Lower lobe of right lung (tissue), 2 donors: ENCODE results near the gene ZNF587B. TPM values are rescaled to one million over a fixed set of nuclear protein-coding genes. Genes with fewer than 3 reads are reported as not detected.
"Not testable (repeated sequence)": the region's sequence is repeated elsewhere in the genome, so short reads cannot be mapped to it uniquely, and the experiment has no call there.

Experiments
- ATAC-seq, 2 donors: fragments of 200-7000 bp; cut with Tn5 transposase; one replicate each; pipeline ENCODE4 v1.9.1; 2020 to 2022; ENCODE audit warnings: mild to moderate bottlenecking in 2 of 2, moderate library complexity in 2 of 2
- DNase-seq: peaks from one replicate; pipeline ENCODE4 v3.0.0-alpha.2; 2020
- H3K27ac ChIP-seq: fragments of 200-600 bp; one replicate; pipeline ENCODE4 v1.8.0; 2022
- H3K27me3 ChIP-seq: fragments of 200-600 bp; one replicate; pipeline ENCODE4 v1.8.0; 2022; ENCODE audit warnings: low read depth
- H3K36me3 ChIP-seq: fragments of 200-600 bp; one replicate; pipeline ENCODE4 v1.8.0; 2022; ENCODE audit warnings: mild to moderate bottlenecking
- H3K4me1 ChIP-seq: fragments of 200-600 bp; one replicate; pipeline ENCODE4 v1.8.0; 2022
- H3K4me3 ChIP-seq: fragments of 200-600 bp; one replicate; pipeline ENCODE4 v1.8.0; 2022; ENCODE audit warnings: mild to moderate bottlenecking
- H3K9me3 ChIP-seq: fragments of 200-600 bp; one replicate; pipeline ENCODE4 v1.8.0; 2022
- intact Hi-C: fragments of 100-400 bp; cut with DNase I; formaldehyde crosslinking; loops from one replicate; pipeline ENCODE4 v1.11.0; 2022
- total RNA-seq: library from RNA; stranded (reverse); fragmentation: NEBNext Ultra II Directional; extraction: Animal tissue kit (Norgen Biotek cat#: 25700); gene quantifications from one replicate; pipeline ENCODE4 v1.2.1, GENCODE V29; 2021
- TF ChIP-seq, protein P1 (sequence below): fragments of 200-600 bp; IDR thresholded peaks from one replicate; pipeline ENCODE4 v1.8.0; 2022; ENCODE audit warnings: antibody characterized with exemption, mild to moderate bottlenecking
- donor health status: DM: no; HTN: yes; CAD: no; lungs with severe emphysema.

Gene ZNF587B
- total RNA-seq, 1 donor from 2014 or later, result 12.5 TPM

DNA sequence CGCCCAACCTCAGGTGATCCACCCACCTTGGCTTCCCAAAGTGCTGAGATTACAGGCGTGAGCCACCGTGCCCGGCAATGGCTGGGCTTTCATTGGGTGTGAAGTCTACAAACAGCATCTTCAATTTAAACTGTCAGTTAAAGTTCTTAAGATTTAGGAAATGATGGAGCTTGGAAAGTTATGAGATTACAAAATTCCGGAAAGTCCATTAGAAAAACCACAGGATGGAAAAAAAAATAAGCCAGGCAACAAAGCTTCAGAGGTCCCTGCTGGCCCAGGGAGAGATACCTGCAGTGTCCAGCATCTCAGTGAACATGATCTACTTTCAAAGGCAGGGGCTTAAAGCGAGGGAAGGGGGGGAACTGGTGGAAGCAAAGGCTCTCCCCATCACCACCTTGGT, 4.6 kb upstream of the ZNF587B start:
- H3K27me3 ChIP-seq, result no peaks in the 10 kb centered on the region
- no peaks in the 10 kb centered on the region for H3K36me3 ChIP-seq
- no peak overlapping the region for H3K27ac ChIP-seq
- H3K9me3 ChIP-seq, result no peaks in the 10 kb centered on the region
- intact Hi-C loops, result no loop called here
- ATAC-seq (no peak), DNase-seq (no peak)
- TF ChIP-seq, protein P1, sequence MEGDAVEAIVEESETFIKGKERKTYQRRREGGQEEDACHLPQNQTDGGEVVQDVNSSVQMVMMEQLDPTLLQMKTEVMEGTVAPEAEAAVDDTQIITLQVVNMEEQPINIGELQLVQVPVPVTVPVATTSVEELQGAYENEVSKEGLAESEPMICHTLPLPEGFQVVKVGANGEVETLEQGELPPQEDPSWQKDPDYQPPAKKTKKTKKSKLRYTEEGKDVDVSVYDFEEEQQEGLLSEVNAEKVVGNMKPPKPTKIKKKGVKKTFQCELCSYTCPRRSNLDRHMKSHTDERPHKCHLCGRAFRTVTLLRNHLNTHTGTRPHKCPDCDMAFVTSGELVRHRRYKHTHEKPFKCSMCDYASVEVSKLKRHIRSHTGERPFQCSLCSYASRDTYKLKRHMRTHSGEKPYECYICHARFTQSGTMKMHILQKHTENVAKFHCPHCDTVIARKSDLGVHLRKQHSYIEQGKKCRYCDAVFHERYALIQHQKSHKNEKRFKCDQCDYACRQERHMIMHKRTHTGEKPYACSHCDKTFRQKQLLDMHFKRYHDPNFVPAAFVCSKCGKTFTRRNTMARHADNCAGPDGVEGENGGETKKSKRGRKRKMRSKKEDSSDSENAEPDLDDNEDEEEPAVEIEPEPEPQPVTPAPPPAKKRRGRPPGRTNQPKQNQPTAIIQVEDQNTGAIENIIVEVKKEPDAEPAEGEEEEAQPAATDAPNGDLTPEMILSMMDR, result no peak
- H3K4me1 ChIP-seq, result peaks cover 4% of the 10 kb centered on the region
- H3K4me3 ChIP-seq, result no peak overlapping the region

- TF ChIP-seq, protein P1, result no peak
- H3K4me1 ChIP-seq, result no peaks in the 10 kb centered on the region
- H3K4me3 ChIP-seq, result no peak overlapping the region
- ATAC-seq (no peak), DNase-seq (no peak)
- no peaks in the 10 kb centered on the region for H3K36me3 ChIP-seq
- no peaks in the 10 kb centered on the region for H3K27me3 ChIP-seq
- no peaks in the 10 kb centered on the region for H3K9me3 ChIP-seq
- intact Hi-C loops, result no loop called here
- H3K27ac ChIP-seq, result no peak overlapping the region
Observed at GRCh38 chr19:57829316-57829715, 783 bp upstream of the ZNF587B start.

- H3K4me3 ChIP-seq, H3K27ac ChIP-seq, H3K4me1 ChIP-seq, ATAC-seq, H3K27me3 ChIP-seq, H3K9me3 ChIP-seq, intact Hi-C loops, DNase-seq: not testable (repeated sequence)
- H3K36me3 ChIP-seq, result peaks cover 30% of the 10 kb centered on the region
Observed at GRCh38 chr19:57836991-57837390, 6.9 kb downstream of the ZNF587B start.

DNA sequence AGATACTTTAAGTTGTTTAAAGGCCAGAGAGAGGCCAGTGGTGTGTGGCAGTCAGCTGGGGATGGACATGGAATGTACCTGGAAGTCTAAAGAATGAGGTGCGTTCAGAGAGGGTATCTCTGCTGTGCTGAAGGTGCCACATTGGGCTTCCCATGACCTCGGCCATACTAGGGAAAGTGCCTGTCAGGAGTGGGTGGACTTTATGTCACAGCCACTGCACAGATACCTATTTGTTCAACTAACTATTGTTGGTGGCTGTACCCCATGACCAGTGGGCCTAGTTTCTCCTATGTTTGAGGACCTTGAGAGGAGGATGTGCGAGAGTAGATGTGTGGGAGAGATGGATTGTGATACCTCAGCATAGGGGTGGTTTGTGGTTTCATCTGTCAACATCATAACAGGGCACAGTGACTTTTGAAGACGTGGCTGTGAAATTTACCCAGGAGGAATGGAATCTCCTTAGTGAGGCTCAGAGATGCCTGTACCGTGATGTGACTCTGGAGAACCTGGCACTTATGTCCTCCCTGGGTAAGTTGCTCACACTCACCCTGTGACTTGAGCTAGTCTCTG, 8.6 kb downstream of the ZNF587B start:
- H3K9me3 ChIP-seq, H3K27me3 ChIP-seq, H3K4me3 ChIP-seq, intact Hi-C loops, ATAC-seq, H3K4me1 ChIP-seq, DNase-seq, H3K27ac ChIP-seq: not testable (repeated sequence)
- peaks cover 38% of the 10 kb centered on the region for H3K36me3 ChIP-seq

- no peak for ATAC-seq
- DNase-seq, result no peak
- TF ChIP-seq, protein P1, result no peak
- H3K27ac ChIP-seq, result no peak overlapping the region
- H3K4me3 ChIP-seq, result no peak overlapping the region
- no peaks in the 10 kb centered on the region for H3K4me1 ChIP-seq
- H3K9me3 ChIP-seq, result peaks cover 4% of the 10 kb centered on the region
- intact Hi-C loops, result no loop called here
- H3K27me3 ChIP-seq, result no peaks in the 10 kb centered on the region
- peaks cover 38% of the 10 kb centered on the region for H3K36me3 ChIP-seq
Observed at GRCh38 chr19:57841122-57841763, 11.1 kb downstream of the ZNF587B start.

- H3K4me1 ChIP-seq, H3K27me3 ChIP-seq, intact Hi-C loops, H3K27ac ChIP-seq, H3K9me3 ChIP-seq, ATAC-seq, H3K36me3 ChIP-seq, H3K4me3 ChIP-seq, DNase-seq: not testable (repeated sequence)
Observed at GRCh38 chr19:57847164-57847563, 17.1 kb downstream of the ZNF587B start.

GRCh38 chr19:57849162-57849665, 19.1 kb downstream of the ZNF587B start:
- H3K9me3 ChIP-seq, H3K4me1 ChIP-seq, intact Hi-C loops, H3K36me3 ChIP-seq, DNase-seq, H3K27ac ChIP-seq, H3K27me3 ChIP-seq: not testable (repeated sequence)
- H3K4me3 ChIP-seq, result peak overlapping the region; percentile 79
- peak in 1 of 2 donors; percentile 18 for ATAC-seq

DNA sequence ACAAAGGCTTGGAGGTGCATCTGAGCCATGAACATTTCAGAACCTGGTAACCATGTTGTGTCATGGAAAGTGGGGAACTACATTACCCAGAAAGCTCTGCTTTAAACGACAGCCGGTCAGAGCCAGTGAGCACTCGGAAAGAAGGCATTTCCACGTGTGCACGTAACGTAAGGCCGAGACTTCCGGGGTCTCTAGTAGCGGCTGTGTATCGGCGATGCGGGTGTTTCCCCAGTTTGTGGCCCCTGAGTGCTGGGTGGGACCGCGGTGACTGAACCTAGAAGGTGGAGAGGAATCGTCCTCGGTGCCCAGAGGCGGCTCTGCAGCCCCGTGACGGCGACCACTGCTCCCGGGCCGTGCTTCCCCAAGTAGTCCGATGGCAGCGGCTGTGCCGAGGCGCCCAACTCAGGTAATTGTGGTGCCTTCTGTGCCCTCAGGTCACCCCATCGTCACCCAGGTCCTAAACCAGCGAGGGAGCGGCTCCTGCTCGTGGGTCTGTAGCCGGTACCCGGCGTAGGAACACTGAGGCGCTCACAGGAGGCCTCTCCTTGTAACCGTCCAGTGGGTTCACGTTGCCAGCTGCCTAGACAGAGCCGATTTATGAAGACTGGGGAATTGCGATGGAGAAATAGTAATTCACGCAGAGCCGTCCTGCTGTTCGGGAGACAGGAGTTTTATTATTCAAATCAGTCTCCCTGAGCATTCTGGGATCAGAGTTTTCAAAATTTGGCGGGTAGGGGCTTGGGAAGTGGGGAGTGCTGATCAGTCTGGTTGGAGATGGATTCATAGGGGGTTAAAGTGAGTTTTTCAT, 19.8 kb downstream of the ZNF587B start, which contains the start of gene ZNF587:
Gene ZNF587 (plus strand): TSS at position 194 of the 808 bp plus-strand sequence. CDS start 180 bp downstream, at position 374.
- H3K27me3 ChIP-seq, H3K4me1 ChIP-seq, H3K9me3 ChIP-seq, H3K36me3 ChIP-seq, intact Hi-C loops: not testable (repeated sequence)
- Histone ChIP-seq H3K27ac (peak within 1 kb of the TSS; percentile 78), H3K4me3 (peak within 1 kb of the TSS; percentile 79)
- DNase-seq, result peak; percentile 78
- peak; percentile 97 to 99 for ATAC-seq
